ENCODE measurements around the gene NPLOC4.

- no peak for TF ChIP-seq POLR2AphosphoS5 (IDR thresholded peaks at IDR 0.05; ENCODE audit: low read depth)
- no peak for TF ChIP-seq CTCF (IDR thresholded peaks at IDR 0.05; ENCODE audit: insufficient read depth, low read length)
- TF ChIP-seq GABPA (IDR thresholded peaks at IDR 0.05; ENCODE audit: low read depth): no peak
- no peak for TF ChIP-seq REST (IDR thresholded peaks at IDR 0.05; ENCODE audit: insufficient replicate concordance, low read depth)
- TF ChIP-seq SPI1 (IDR thresholded peaks at IDR 0.05; ENCODE audit: borderline replicate concordance, low read depth): no peak
These were observed 27.2 kb downstream of the NPLOC4 start for GRCh38 chr17:81609541-81610311.

Data from HL-60 (cell line).